ENCODE data around the gene CYP4F2. TPM values are rescaled to one million over a fixed set of nuclear protein-coding genes. Genes with fewer than 3 reads are reported as not detected.
"Not testable (repeated sequence)": the region's sequence is repeated elsewhere in the genome, so short reads cannot be mapped to it uniquely, and the experiment has no call there.

CYP4F2 gene
- total RNA-seq, 1 donor from 2014 or later, result not detected

GRCh38 chr19:15841875-15842569 is 55.9 kb downstream of the CYP4F2 start:
- no peaks in the 10 kb centered on the region for H3K36me3 Mint-ChIP-seq (ENCODE audit: unreplicated experiment)
- H3K27ac Mint-ChIP-seq (ENCODE audit: unreplicated experiment), result no peak overlapping the region
- no peak for DNase-seq (ENCODE audit: extremely low spot score, unreplicated experiment)
- H3K4me1 Mint-ChIP-seq (ENCODE audit: unreplicated experiment), result no peaks in the 10 kb centered on the region
- no peak overlapping the region for H3K4me3 Mint-ChIP-seq (ENCODE audit: unreplicated experiment)
- H3K27me3 Mint-ChIP-seq (ENCODE audit: unreplicated experiment), result no peaks in the 10 kb centered on the region
- peaks cover 26% of the 10 kb centered on the region for H3K9me3 Mint-ChIP-seq (ENCODE audit: unreplicated experiment)
- no peak for TF ChIP-seq CTCF (IDR thresholded peaks at IDR 0.05)

GRCh38 chr19:15840833-15841232 is 57.0 kb downstream of the CYP4F2 start:
- no peaks in the 10 kb centered on the region for H3K27me3 Mint-ChIP-seq (ENCODE audit: unreplicated experiment)
- peaks cover 22% of the 10 kb centered on the region for H3K9me3 Mint-ChIP-seq (ENCODE audit: unreplicated experiment)
- TF ChIP-seq CTCF (IDR thresholded peaks at IDR 0.05), result no peak

GRCh38 chr19:15839888-15840287 is 58.0 kb downstream of the CYP4F2 start:
- not testable (repeated sequence) for DNase-seq (ENCODE audit: extremely low spot score, unreplicated experiment); H3K4me1 Mint-ChIP-seq (ENCODE audit: unreplicated experiment); H3K27me3 Mint-ChIP-seq (ENCODE audit: unreplicated experiment); H3K27ac Mint-ChIP-seq (ENCODE audit: unreplicated experiment); H3K4me3 Mint-ChIP-seq (ENCODE audit: unreplicated experiment); H3K36me3 Mint-ChIP-seq (ENCODE audit: unreplicated experiment)
- H3K9me3 Mint-ChIP-seq (ENCODE audit: unreplicated experiment), result peaks cover 23% of the 10 kb centered on the region

More at GRCh38 chr19:15840833-15841232, 57.0 kb downstream of the CYP4F2 start:
- no peak overlapping the region for H3K4me3 Mint-ChIP-seq (ENCODE audit: unreplicated experiment)
- H3K4me1 Mint-ChIP-seq (ENCODE audit: unreplicated experiment), result no peaks in the 10 kb centered on the region
- DNase-seq (ENCODE audit: extremely low spot score, unreplicated experiment), result no peak
- H3K27ac Mint-ChIP-seq (ENCODE audit: unreplicated experiment), result no peak overlapping the region
- H3K36me3 Mint-ChIP-seq (ENCODE audit: unreplicated experiment), result no peaks in the 10 kb centered on the region

GRCh38 chr19:15838351-15838750 is 59.5 kb downstream of the CYP4F2 start:
- Mint-ChIP-seq H3K9me3 (ENCODE audit: unreplicated experiment) (peaks cover 15% of the 10 kb centered on the region), H3K36me3 (ENCODE audit: unreplicated experiment) (no peaks in the 10 kb centered on the region), H3K4me1 (ENCODE audit: unreplicated experiment) (no peaks in the 10 kb centered on the region), H3K4me3 (ENCODE audit: unreplicated experiment) (no peak overlapping the region), H3K27me3 (ENCODE audit: unreplicated experiment) (no peaks in the 10 kb centered on the region), H3K27ac (ENCODE audit: unreplicated experiment) (no peak overlapping the region)
- DNase-seq (ENCODE audit: extremely low spot score, unreplicated experiment), result no peak
- no peak for TF ChIP-seq CTCF (IDR thresholded peaks at IDR 0.05)

GRCh38 chr19:15837221-15837731 is 60.6 kb downstream of the CYP4F2 start:
- Mint-ChIP-seq H3K27ac (ENCODE audit: unreplicated experiment) (no peak overlapping the region), H3K36me3 (ENCODE audit: unreplicated experiment) (no peaks in the 10 kb centered on the region), H3K27me3 (ENCODE audit: unreplicated experiment) (no peaks in the 10 kb centered on the region), H3K4me1 (ENCODE audit: unreplicated experiment) (no peaks in the 10 kb centered on the region), H3K9me3 (ENCODE audit: unreplicated experiment) (peaks cover 12% of the 10 kb centered on the region), H3K4me3 (ENCODE audit: unreplicated experiment) (no peak overlapping the region)
- no peak for TF ChIP-seq CTCF (IDR thresholded peaks at IDR 0.05)
- DNase-seq (ENCODE audit: extremely low spot score, unreplicated experiment), result no peak

All from osteocyte (in vitro differentiated cells).